Stimulated activated CD8-positive, alpha-beta memory T cell treated with anti-CD3 and anti-CD28 coated beads, Interleukin-15, amount 100 ng/mL, for 1 hour (primary cell): ENCODE results near the gene DNASE1L3.
"Not testable (repeated sequence)": the region's sequence is repeated elsewhere in the genome, so short reads cannot be mapped to it uniquely, and the experiment has no call there.

Source experiments
- DNase-seq: peaks from one replicate; pipeline ENCODE4 v3.0.0-alpha.2; 2020; ENCODE audit warnings: low read depth

Gene DNASE1L3

GRCh38 chr3:58201451-58201850 lies 9.3 kb downstream of the DNASE1L3 start:
- not testable (repeated sequence) for DNase-seq

- no peak for DNase-seq
These were observed 9.9 kb downstream of the DNASE1L3 start for GRCh38 chr3:58200846-58201355.

- DNase-seq: no peak
These were observed 10.6 kb downstream of the DNASE1L3 start for GRCh38 chr3:58200121-58200709.

GRCh38 chr3:58198804-58199203 lies 12.0 kb downstream of the DNASE1L3 start:
- no peak for DNase-seq

GRCh38 chr3:58198362-58198761 lies 12.4 kb downstream of the DNASE1L3 start:
- DNase-seq: no peak

- DNase-seq: no peak
These were observed 13.2 kb downstream of the DNASE1L3 start for GRCh38 chr3:58197588-58197987.

- no peak for DNase-seq
These were observed 16.9 kb downstream of the DNASE1L3 start for GRCh38 chr3:58193682-58194407.

- DNase-seq: no peak
These were observed 18.7 kb downstream of the DNASE1L3 start for GRCh38 chr3:58192069-58192468.

- DNase-seq: no peak
These were observed 19.3 kb downstream of the DNASE1L3 start for GRCh38 chr3:58191361-58191991.

- DNase-seq: no peak
These were observed 19.9 kb downstream of the DNASE1L3 start for GRCh38 chr3:58190882-58191281.

- no peak for DNase-seq
These were observed 20.5 kb downstream of the DNASE1L3 start for GRCh38 chr3:58190291-58190690.

- DNase-seq: no peak
These were observed 21.1 kb downstream of the DNASE1L3 start for GRCh38 chr3:58189691-58190090.

GRCh38 chr3:58188921-58189451 lies 21.8 kb downstream of the DNASE1L3 start:
- DNase-seq: no peak

- no peak for DNase-seq
These were observed 22.6 kb downstream of the DNASE1L3 start for GRCh38 chr3:58188173-58188564.

GRCh38 chr3:58184982-58185360 lies 25.8 kb downstream of the DNASE1L3 start:
- no peak for DNase-seq

GRCh38 chr3:58184309-58184981 lies 26.3 kb downstream of the DNASE1L3 start:
- DNase-seq: no peak

- no peak for DNase-seq
These were observed 26.9 kb downstream of the DNASE1L3 start for GRCh38 chr3:58183891-58184290.

- no peak for DNase-seq
These were observed 27.6 kb downstream of the DNASE1L3 start for GRCh38 chr3:58183221-58183620.

- DNase-seq: no peak
These were observed 29.7 kb downstream of the DNASE1L3 start for GRCh38 chr3:58180940-58181587.

- DNase-seq: no peak
These were observed 30.5 kb downstream of the DNASE1L3 start for GRCh38 chr3:58180099-58180880.
